ENCODE data around the gene L3HYPDH.

L3HYPDH gene

GRCh38 chr14:59490756-59491155 is 6.5 kb upstream of the L3HYPDH start:
- TF ChIP-seq, protein P1, sequence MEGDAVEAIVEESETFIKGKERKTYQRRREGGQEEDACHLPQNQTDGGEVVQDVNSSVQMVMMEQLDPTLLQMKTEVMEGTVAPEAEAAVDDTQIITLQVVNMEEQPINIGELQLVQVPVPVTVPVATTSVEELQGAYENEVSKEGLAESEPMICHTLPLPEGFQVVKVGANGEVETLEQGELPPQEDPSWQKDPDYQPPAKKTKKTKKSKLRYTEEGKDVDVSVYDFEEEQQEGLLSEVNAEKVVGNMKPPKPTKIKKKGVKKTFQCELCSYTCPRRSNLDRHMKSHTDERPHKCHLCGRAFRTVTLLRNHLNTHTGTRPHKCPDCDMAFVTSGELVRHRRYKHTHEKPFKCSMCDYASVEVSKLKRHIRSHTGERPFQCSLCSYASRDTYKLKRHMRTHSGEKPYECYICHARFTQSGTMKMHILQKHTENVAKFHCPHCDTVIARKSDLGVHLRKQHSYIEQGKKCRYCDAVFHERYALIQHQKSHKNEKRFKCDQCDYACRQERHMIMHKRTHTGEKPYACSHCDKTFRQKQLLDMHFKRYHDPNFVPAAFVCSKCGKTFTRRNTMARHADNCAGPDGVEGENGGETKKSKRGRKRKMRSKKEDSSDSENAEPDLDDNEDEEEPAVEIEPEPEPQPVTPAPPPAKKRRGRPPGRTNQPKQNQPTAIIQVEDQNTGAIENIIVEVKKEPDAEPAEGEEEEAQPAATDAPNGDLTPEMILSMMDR (IDR thresholded peaks at IDR 0.05; ENCODE audit: low read depth, low read length), result no peak
- no peak for DNase-seq (ENCODE audit: extremely low read depth, low read depth)

DNA sequence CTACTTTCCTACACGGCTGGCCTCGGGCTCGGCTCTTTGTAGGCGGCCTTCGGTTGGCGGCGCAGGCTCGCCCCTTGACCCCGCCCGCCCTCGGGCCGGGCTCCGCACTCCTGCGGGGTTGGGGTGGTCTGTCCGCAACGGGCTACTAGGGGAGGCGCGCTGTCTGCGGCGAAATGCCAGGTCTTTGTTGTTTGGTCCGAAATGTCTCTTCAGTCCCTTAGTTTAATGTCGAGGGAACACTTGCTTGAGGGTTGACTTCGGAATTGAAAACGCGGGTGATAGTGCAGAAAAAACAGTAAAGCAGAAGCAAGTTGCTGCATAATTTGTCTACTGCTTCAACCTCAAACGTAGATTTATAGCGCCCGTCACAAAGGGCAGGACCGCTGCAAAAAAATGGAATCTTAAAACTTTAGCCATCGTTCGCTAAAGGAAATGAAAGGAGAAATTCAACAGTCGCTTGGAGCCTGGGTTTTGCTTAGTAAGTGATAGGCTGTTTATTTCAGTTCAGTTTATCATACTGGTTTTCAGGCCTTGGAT is 499 bp upstream of the L3HYPDH start:
- no peak for DNase-seq (ENCODE audit: extremely low read depth, low read depth)
- TF ChIP-seq, protein P1 (IDR thresholded peaks at IDR 0.05; ENCODE audit: low read depth, low read length), result no peak

DNA sequence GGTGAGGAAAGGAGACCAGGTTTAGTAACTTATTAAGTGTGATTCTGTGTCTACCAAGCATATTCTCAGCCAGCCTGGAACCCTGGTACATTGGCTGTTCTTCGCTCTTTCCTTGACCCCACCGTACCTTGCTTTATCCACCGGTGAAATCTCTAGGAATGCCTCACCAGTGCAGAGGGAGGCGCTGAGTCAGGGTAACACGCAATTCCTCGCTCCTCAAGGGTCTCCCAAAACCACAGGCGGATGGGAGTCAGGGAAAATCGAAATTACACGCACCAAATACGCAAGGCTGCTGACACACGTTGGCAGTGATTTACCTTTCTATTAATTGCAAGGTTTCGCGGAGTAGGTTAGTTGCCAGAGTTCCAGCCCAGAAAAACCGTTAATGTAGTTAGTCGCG is 845 bp downstream of the L3HYPDH start:
- TF ChIP-seq, protein P1 (IDR thresholded peaks at IDR 0.05; ENCODE audit: low read depth, low read length), result no peak
- DNase-seq (ENCODE audit: extremely low read depth, low read depth), result no peak

- DNase-seq (ENCODE audit: extremely low read depth, low read depth), result peak; percentile 70
- TF ChIP-seq, protein P1 (IDR thresholded peaks at IDR 0.05; ENCODE audit: low read depth, low read length), result no peak; the same call in 1 of the 2 replicates
Measured at GRCh38 chr14:59482541-59483331, 1.5 kb downstream of the L3HYPDH start.

DNA sequence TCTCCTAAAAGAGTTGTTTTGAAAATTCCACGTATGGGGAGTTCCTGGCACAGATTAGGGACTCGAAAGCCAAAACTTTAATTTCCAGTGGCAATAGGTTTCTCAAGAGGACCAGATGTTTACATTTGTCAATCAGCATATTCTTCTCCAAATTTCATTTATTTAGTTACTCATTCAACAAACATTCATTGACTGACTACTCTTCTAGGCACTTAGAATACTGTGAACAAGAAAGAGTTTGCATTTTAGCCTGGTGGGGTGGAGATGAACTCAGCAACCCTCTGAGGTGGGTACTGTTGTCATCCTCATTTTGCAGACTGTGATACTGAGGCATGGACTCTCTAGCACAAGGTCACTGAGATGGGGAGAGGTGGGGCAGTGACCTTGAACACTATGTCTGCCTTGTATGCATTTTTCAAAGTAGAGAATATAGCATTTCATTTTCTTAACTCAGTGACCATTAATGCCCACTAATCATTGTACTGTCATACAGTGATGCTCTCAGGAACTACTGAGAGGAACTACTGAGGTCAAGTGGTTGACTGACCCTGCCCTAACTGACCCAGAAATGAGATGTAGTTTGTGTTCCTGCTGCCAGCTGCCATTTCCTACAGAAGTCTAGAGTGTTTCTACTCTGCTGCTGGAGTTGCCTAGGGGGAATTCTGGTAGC is 2.2 kb downstream of the L3HYPDH start:
- DNase-seq (ENCODE audit: extremely low read depth, low read depth), result peak; percentile 64
- TF ChIP-seq, protein P1 (IDR thresholded peaks at IDR 0.05; ENCODE audit: low read depth, low read length), result no peak

DNA sequence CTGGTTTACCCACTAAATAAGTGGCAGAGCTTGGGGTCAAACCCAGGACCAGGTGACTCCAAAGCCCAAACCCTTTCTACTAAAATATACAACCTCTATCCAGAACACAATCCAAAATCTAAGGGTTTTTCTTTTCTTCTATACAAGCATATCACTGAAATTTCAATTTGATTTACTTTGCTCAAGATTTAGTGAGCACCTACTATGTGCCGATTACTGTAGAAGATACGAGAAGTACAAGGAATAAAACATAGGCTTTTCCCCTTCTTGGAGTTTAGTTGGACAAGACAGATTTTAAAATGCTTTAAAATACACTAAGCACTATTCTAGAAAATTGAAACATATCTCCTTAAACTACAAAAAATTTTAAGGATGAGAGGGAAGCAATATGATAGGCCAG is 2.8 kb downstream of the L3HYPDH start:
- TF ChIP-seq, protein P1 (IDR thresholded peaks at IDR 0.05; ENCODE audit: low read depth, low read length), result no peak
- DNase-seq (ENCODE audit: extremely low read depth, low read depth), result no peak

GRCh38 chr14:59480166-59480565 is 4.0 kb downstream of the L3HYPDH start:
- TF ChIP-seq, protein P1 (IDR thresholded peaks at IDR 0.05; ENCODE audit: low read depth, low read length), result no peak

More at GRCh38 chr14:59480166-59480565, 4.0 kb downstream of the L3HYPDH start:
- DNase-seq (ENCODE audit: extremely low read depth, low read depth), result no peak
